GM12801 (cell line): ENCODE results near the gene TSHR.

ENCODE experiments used
- TF ChIP-seq, protein P1 (sequence below): IDR thresholded peaks from one replicate; pipeline ENCODE4 v1.5.1; 2011; ENCODE audit warnings: control low read depth; ENCODE audit not compliant: insufficient read length; ENCODE audit errors: extremely low read depth

The TSHR gene

DNA sequence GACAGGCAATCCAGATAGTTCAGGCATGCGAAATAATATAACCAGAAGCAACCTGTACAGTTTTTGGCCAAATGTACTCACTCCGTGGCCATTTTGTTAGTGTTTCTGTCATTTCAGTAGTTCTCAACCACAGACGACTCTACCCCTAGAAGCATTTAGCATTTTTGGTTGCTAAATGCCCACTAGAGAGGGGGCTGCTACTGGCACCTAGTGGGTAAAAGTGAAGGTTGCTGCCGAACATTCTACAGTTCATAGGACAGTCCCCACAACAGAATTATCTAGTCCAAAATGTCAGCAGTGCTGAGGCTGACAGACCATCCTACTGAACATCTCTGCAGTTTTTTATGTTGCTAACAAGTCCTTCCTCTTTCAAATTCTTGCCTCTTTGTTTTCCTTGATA, 107.4 kb downstream of the TSHR start:
- TF ChIP-seq, protein P1, sequence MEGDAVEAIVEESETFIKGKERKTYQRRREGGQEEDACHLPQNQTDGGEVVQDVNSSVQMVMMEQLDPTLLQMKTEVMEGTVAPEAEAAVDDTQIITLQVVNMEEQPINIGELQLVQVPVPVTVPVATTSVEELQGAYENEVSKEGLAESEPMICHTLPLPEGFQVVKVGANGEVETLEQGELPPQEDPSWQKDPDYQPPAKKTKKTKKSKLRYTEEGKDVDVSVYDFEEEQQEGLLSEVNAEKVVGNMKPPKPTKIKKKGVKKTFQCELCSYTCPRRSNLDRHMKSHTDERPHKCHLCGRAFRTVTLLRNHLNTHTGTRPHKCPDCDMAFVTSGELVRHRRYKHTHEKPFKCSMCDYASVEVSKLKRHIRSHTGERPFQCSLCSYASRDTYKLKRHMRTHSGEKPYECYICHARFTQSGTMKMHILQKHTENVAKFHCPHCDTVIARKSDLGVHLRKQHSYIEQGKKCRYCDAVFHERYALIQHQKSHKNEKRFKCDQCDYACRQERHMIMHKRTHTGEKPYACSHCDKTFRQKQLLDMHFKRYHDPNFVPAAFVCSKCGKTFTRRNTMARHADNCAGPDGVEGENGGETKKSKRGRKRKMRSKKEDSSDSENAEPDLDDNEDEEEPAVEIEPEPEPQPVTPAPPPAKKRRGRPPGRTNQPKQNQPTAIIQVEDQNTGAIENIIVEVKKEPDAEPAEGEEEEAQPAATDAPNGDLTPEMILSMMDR, result no peak

DNA sequence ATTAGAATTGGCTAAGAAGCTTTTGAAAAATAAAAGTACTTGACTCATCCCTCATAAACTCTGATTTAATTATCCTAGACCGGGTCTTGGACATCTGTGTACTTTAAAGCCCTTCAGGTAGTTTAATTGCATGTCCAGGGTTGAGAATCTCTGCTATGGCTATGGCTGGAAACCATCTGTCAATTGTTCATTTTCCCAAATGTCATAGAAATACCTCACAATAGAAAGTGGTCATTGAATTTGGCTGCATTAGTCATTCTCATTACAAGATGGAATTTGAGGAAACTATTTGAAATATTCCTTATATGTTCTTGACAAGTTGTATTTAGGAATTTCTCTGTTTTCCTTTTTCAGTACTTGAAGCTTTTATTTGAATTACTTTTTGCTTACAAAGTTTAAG, 111.3 kb downstream of the TSHR start:
- TF ChIP-seq, protein P1, result no peak

DNA sequence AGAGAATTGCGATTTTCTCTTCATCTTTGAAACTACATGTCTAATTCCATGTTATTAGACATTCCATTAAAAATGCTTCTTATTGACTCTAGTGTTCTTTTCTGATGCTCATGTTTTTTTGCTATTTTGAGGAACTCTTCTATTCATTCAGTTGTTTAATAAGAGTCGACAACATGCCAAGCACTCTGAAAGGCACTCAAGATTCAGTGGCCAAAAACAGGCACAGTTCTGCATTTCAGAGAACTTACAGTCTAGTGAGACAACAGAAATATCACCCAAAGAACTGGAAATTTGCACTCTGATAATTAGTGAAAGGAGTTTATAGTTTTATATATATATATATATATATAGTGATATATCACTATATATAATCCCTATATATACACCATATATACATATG, 111.7 kb downstream of the TSHR start:
- TF ChIP-seq, protein P1, result no peak

DNA sequence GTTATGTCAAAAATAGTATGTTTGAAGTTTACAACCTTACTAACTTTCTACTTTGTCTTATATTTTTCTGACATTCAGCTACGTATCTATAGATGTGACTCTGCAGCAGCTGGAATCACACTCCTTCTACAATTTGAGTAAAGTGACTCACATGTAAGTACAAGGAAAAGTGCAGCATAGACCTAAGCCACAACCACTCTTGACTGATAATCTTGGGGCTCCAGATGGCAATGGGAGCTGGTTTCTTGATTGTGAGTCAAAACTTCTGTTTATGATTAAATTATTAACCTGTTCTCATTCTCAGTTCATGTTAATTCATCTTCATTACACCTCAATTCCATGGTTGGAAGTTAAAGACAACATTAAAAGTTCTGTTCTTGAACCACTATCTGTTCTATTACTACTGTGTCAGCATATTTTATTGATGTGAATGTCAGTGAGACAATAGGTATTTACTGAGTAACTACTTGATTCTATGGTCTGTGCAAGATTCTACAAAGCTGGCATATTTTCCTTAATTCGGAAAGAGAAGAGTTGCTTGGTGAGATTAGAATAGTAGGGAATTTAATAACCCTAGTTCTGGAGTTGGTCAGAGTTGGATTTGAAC, 112.9 kb downstream of the TSHR start:
- TF ChIP-seq, protein P1, result no peak

DNA sequence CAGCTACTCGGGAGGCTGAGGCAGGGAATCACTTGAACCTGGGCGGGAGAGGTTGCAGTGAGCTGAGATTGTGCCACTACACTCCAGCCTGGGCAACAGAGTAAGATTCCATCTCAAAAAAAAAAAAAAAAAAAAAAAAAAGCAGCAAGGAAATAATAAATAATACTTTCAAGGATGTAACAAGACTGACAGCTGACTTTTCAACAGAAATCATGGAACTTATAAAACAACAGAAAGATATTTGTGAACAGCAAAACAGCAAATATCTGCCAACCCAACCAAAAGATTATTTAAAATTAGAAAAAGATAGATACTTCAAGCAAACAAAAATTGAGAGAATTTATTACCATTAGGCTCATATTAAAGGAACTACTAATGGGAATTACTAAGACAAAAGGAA, 115.1 kb downstream of the TSHR start:
- TF ChIP-seq, protein P1, result no peak

DNA sequence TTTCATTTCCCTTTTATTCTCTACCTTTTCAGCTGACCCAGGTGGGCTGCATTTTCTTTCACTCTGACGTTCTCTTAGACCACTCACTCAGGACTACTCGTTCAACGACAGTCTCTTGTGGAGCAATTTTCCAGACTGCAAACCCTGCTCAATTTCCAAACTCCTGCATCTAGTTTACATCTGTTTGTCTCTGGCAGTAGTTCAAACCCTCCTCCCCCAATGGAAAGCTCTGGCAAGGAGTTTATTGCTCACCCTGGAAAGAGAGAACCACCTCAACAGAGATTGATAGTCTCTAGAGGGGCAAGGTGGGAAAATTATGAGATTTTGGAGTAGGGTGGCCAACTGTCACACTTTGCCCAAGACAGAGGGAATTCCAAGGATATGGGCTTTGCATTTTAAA, 130.2 kb downstream of the TSHR start:
- TF ChIP-seq, protein P1, result no peak

DNA sequence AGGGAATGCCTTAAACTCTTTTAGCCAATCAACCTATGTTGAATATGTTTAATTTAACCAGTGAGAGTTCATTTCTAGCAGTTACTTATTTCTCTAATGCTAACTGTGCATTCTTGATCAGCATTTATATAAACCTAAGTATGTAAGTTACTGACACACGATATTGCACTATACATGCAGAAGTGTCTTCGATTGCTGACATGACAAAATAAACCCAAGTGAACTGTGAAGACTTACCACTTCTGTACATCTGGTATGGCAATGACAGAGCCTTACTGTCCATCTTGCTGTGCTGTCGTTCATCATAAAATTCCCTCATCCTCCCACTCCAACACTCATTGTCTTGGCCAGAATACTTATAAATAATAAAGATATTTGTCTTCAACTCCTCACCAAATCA, 131.8 kb downstream of the TSHR start:
- TF ChIP-seq, protein P1, result no peak
